ENCODE data around the gene NIF3L1. TPM values are rescaled to one million over a fixed set of nuclear protein-coding genes. Genes with fewer than 3 reads are reported as not detected.

Gene NIF3L1
- total RNA-seq, 4 donors from 2014 or later, result 10.8 to 27.6 (median 13.9) TPM

GRCh38 chr2:200877443-200877842 lies 11.7 kb upstream of the NIF3L1 start:
- no peak for TF ChIP-seq CTCF (IDR thresholded peaks at IDR 0.05; ENCODE audit: low read depth)

GRCh38 chr2:200878289-200878880 lies 10.8 kb upstream of the NIF3L1 start:
- TF ChIP-seq CTCF (IDR thresholded peaks at IDR 0.05; ENCODE audit: low read depth), result no peak

- TF ChIP-seq CTCF (IDR thresholded peaks at IDR 0.05; ENCODE audit: low read depth), result no peak
Measured at GRCh38 chr2:200899482-200899881, 10.3 kb downstream of the NIF3L1 start.

- TF ChIP-seq CTCF (IDR thresholded peaks at IDR 0.05; ENCODE audit: low read depth), result no peak
Measured at GRCh38 chr2:200901459-200902072, 12.4 kb downstream of the NIF3L1 start.

- no peak for TF ChIP-seq CTCF (IDR thresholded peaks at IDR 0.05; ENCODE audit: low read depth)
Measured at GRCh38 chr2:200905618-200906296, 16.6 kb downstream of the NIF3L1 start.

- no peak for TF ChIP-seq CTCF (IDR thresholded peaks at IDR 0.05; ENCODE audit: low read depth)
Measured at GRCh38 chr2:200909958-200910357, 20.8 kb downstream of the NIF3L1 start.

GRCh38 chr2:200913654-200914053 lies 24.5 kb downstream of the NIF3L1 start:
- no peak for TF ChIP-seq CTCF (IDR thresholded peaks at IDR 0.05; ENCODE audit: low read depth)

All from subcutaneous adipose tissue (tissue), 4 donors.